ENCODE data around the gene RAB25.

The RAB25 gene

GRCh38 chr1:156096640-156097391 is 35.9 kb downstream of the RAB25 start (continued):
- TF ChIP-seq ZNF391 (tag by site-specific recombination; IDR thresholded peaks at IDR 0.05; ENCODE audit: borderline replicate concordance, low read depth) (peak; percentile 56; the same call in 1 of the 2 replicates), HOXD13 (CRISPR knock-in tag; IDR thresholded peaks at IDR 0.05; ENCODE audit: borderline replicate concordance) (no peak), ZNF571 (tag by site-specific recombination; IDR thresholded peaks at IDR 0.05) (no peak), ZNF426 (tag by site-specific recombination; IDR thresholded peaks at IDR 0.05) (no peak), ZNF513 (tag by site-specific recombination; IDR thresholded peaks at IDR 0.05) (no peak), EGR2 (tag by site-specific recombination; IDR thresholded peaks at IDR 0.05; ENCODE audit: low read depth) (no peak), KLF8 (tag by site-specific recombination; IDR thresholded peaks at IDR 0.05) (0 out of 2 replicates have a peak, but pooled peaks have one; percentile 14), ZIC2 (tag by site-specific recombination; IDR thresholded peaks at IDR 0.05) (peak; percentile 36), ZNF776 (tag by site-specific recombination; IDR thresholded peaks at IDR 0.05; ENCODE audit: borderline replicate concordance) (no peak), ZNF280C (tag by site-specific recombination; IDR thresholded peaks at IDR 0.05) (no peak), ZNF664 (tag by site-specific recombination; IDR thresholded peaks at IDR 0.05) (no peak), ZNF585B (tag by site-specific recombination; IDR thresholded peaks at IDR 0.05) (no peak), HIC1 (tag by site-specific recombination; IDR thresholded peaks at IDR 0.05) (peak; percentile 34; the same call in 1 of the 2 replicates), ZBTB48 (tag by site-specific recombination; IDR thresholded peaks at IDR 0.05) (peak; percentile 62; the same call in 1 of the 2 replicates), PRDM10 (tag by site-specific recombination; IDR thresholded peaks at IDR 0.05) (peak; percentile 57; the same call in 1 of the 2 replicates), ZNF660 (tag by site-specific recombination; IDR thresholded peaks at IDR 0.05) (no peak; the same call in 1 of the 2 replicates), ZSCAN23 (tag by site-specific recombination; IDR thresholded peaks at IDR 0.05) (no peak), GLIS1 (tag by site-specific recombination; IDR thresholded peaks at IDR 0.05) (peak; percentile 45; the same call in 1 of the 2 replicates), ZNF223 (tag by site-specific recombination; IDR thresholded peaks at IDR 0.05) (no peak), ZNF600 (tag by site-specific recombination; IDR thresholded peaks at IDR 0.05) (no peak), ZSCAN30 (tag by site-specific recombination; IDR thresholded peaks at IDR 0.05) (peak; percentile 40; the same call in 1 of the 2 replicates), ZNF692 (tag by site-specific recombination; IDR thresholded peaks at IDR 0.05) (no peak), ZNF677 (tag by site-specific recombination; IDR thresholded peaks at IDR 0.05) (no peak), ZNF701 (tag by site-specific recombination; IDR thresholded peaks at IDR 0.05) (no peak), ATF2 (tag by site-specific recombination; IDR thresholded peaks at IDR 0.05; ENCODE audit: low read depth) (no peak), ZNF670 (tag by site-specific recombination; IDR thresholded peaks at IDR 0.05; ENCODE audit: low read depth) (no peak), YY2 (tag by site-specific recombination; IDR thresholded peaks at IDR 0.05) (no peak)

All from HEK293 (cell line).